GM21423 (cell line): ENCODE data around the gene LOXHD1.

ENCODE experiments used
- ATAC-seq: cut with Tn5 transposase; IDR thresholded peaks from one replicate; pipeline ENCODE4 v1.9.1; 2021; ENCODE audit warnings: mild to moderate bottlenecking, moderate library complexity; ENCODE audit not compliant: unreplicated experiment

Gene LOXHD1

GRCh38 chr18:46627136-46627535 is 29.9 kb downstream of the LOXHD1 start:
- no peak for ATAC-seq

DNA sequence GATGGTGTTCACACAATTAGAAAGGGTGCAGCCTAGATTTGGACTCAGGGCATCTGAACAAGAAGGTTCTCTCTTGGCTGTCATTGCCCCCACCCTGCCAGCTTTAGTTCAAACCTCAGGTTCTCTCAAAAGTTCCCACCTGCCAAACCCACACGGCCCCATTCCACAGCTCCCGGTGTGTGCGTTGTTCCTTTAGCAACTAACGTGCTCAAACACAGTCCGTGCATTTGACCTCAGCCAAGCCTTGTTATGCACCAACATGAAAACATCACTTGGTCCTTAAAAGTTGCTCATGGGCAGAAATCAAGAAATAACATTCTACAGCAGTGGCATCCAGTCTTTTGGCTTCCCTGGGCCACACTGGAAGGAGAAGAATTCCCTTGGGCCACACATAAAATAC is 32.0 kb downstream of the LOXHD1 start:
- no peak for ATAC-seq

DNA sequence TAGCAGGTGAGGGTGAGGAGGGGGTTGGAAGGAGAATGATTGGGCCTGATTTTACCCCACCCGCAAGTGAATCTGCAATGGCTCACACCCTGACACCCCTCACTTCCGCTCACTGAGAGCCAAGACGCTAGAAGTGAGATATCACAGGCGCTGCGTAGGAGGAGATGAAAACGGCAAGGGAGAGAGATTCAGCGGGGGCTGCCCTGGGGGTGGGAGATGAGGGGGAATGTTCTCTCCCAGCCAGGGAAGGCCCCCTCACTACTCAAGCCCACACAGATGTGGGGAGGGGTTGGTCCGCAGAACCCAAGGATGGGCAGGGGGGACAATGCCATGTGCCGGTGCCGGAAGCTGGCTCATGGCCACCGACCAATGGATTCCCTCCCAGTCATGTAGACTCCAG is 32.9 kb downstream of the LOXHD1 start:
- ATAC-seq: no peak

- ATAC-seq: no peak
Measured at GRCh38 chr18:46623541-46623940, 33.5 kb downstream of the LOXHD1 start.

GRCh38 chr18:46622999-46623398 is 34.0 kb downstream of the LOXHD1 start:
- no peak for ATAC-seq

GRCh38 chr18:46622451-46622850 is 34.6 kb downstream of the LOXHD1 start:
- no peak for ATAC-seq

DNA sequence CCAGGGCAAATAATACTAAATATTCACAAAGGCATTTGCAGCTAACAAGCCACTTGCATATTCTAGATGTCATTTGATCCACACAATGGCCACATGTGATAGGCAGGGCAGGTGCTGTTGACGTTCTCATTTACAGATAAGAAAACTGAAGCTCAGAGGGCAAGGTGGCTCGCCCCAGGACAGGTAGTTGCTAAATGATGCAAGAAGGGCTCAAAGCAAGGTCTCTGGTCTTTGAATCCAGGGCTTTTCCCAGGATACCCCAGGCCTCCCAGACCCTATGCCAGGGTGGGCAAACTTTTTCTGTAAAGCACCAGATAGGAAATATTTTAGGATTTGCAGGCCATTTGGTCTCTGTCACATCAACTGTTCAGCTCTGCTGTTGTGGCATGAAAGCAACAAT is 35.1 kb downstream of the LOXHD1 start:
- ATAC-seq: no peak

DNA sequence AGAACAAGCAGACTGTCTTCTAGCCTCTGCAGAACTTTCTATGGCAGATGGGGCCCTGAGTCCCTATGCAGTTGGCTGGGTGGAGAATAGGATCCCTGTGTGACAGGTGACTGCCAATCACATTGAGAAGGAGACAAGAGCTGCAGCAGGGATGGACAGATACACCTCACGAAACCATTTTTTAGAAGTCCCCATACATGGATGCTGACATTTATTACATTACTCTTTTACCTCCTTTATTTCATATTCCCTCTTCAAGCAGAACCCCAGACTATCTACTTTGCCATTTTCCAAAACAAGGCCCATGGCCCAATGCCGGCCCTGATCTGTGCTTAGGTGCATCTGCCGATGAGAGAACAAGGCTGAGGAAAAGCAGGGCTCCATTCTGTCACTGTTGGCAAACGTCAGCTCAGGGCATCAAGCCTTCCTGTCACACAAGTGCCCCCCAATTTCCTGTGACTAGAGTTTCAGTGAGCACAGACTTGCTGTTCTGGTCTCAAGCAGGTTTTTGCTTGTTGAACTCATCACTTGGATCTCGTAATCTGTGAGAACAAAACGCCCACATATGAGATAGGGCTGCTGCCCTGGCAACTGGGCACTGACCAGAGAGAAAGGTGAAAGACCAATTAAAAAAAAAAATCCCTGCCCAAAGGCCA is 35.8 kb downstream of the LOXHD1 start:
- ATAC-seq: no peak

DNA sequence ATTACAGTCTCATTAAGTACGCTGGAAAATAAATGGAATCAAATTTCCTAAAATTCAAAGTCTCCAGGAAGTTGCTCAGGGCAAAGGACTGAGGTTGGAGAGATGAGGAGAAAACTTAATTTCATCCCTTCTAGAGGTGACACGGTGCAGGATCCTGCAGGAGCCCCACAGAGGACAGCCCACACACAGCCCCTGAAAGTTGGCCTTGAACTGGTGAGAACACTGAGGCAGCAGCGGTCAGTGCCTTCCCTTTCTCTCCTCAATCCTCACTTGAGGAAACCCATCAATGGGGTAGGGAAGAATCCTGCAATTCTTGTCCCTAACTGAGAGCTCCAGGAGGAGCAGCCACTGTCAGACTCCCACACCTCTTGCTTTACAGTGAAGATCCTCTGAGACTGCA is 37.5 kb downstream of the LOXHD1 start:
- no peak for ATAC-seq

DNA sequence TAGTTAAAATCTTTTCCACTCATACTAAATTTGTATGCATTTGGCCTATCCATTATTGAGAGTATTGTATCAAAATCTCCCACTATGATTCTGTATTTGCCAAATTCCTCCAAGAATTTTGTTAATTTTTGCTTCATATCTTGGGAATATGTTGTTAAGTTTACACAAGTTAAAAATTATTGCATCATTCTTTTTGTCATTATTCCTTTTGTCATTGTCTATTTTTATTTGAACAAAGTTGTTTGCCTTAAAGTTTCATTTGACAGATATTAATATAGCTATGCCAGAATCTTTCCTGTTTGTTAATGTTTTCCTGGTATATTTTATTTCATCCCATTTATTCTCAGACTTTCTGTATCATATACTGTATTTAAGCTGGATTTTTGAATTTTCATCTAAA is 41.3 kb downstream of the LOXHD1 start:
- ATAC-seq: no peak

GRCh38 chr18:46609048-46609447 is 48.0 kb downstream of the LOXHD1 start:
- ATAC-seq: no peak

- no peak for ATAC-seq
Measured at GRCh38 chr18:46607926-46608325, 49.1 kb downstream of the LOXHD1 start.

GRCh38 chr18:46601141-46601805 is 55.7 kb downstream of the LOXHD1 start:
- ATAC-seq: no peak

- no peak for ATAC-seq
Measured at GRCh38 chr18:46596119-46596518, 60.9 kb downstream of the LOXHD1 start.

DNA sequence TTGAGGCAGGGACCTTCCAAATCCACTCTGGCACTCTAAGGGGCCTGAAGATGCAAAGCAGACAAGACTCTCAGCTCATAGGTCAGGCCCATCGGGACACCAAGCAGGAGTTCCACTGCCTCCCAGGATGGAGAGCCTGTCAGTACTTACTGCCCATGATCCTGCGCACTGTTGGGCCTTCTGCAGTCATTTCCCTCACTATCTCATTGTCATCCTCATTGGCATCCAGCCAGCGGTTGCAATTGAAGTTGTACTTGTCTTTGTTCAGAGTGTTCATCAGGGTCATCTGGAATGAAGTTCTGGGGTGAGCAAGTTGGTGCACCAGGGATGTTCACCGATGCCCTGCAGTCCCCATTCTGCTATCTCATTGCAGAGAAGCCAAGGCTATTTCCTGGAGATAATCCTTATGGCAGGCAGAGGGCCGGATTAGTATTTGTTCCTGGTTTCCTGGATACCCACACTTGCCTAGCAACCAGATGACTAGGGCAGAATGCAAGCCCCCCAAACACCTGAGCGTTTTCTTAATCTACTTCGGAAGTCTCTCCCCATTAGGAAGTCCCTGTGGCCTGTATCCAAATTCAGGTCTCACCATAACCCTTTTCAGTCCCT is 65.1 kb downstream of the LOXHD1 start:
- ATAC-seq: no peak

DNA sequence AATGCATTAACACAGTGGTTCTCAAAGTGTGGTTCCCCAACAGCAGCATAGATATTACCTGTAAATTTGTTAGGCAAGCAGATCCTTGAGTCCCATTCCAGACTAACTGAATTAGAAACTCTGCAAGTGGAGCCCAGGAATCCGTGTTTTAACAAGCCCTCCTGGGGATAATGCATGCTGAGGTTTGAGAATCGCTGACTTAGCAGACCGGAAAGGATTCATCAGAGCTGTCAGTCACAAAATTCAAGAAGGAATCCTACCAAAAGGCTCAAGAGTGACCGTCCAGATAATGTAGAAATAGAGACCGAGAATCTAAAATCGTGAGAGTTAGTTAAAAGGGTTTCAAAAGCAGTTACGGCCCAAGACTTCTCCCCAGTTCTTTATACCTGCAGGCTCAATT is 66.9 kb downstream of the LOXHD1 start:
- ATAC-seq: no peak

DNA sequence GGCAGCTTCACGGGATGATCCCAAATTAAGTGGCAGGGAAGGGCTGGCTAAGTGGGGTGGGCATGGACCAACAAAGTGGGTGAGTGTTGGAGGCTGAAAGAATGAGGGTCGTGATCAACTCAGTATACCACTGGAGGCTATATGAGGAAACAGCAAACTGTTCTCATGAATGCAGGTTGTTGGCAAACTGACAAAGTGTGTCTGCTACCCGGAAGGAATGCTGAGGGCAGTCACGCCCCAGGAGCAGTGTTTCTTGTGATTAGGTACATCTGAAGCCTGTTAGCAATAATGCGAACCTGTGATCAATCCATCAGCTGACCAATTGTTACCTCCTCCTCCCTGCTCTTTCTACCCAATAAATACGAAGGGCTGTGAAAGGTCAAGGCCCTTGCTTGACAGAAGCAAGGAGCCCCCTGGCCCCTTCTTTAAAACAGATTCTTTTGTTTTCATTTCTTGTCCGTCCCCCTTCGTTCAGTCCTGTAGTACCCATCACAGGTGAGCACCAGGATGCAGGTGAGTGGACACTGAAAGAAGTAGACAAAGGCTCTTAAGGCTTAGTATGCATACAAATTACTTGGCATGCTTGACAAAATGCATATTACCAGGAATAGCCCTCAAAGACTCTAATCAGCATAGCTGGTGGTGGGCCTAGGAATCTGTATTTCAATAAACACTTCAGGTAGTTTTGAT is 67.9 kb downstream of the LOXHD1 start:
- ATAC-seq: no peak

- ATAC-seq: no peak
Measured at GRCh38 chr18:46587600-46587999, 69.4 kb downstream of the LOXHD1 start.

GRCh38 chr18:46583711-46584110 is 73.3 kb downstream of the LOXHD1 start:
- ATAC-seq: no peak

- no peak for ATAC-seq
Measured at GRCh38 chr18:46581648-46582047, 75.4 kb downstream of the LOXHD1 start.

GRCh38 chr18:46578987-46579386 is 78.0 kb downstream of the LOXHD1 start:
- no peak for ATAC-seq

- ATAC-seq: no peak
Measured at GRCh38 chr18:46577546-46577945, 79.5 kb downstream of the LOXHD1 start.
